Measurements from ENCODE around the gene CORO2A. TPM values are rescaled to one million over a fixed set of nuclear protein-coding genes. Genes with fewer than 3 reads are reported as not detected.

Gene CORO2A
- polyA plus RNA-seq, 1 of the 3 experiments (the other 2 are of a cell fraction) = 2.3 TPM

GRCh38 chr9:98152526-98152925 lies 39.9 kb downstream of the CORO2A start:
- no peaks in the 10 kb centered on the region for H3K9me2 ChIP-seq
- no peaks in the 10 kb centered on the region for H3K27me3 ChIP-seq (ENCODE audit: insufficient read depth)
- TF ChIP-seq POLR2AphosphoS5 (IDR thresholded peaks at IDR 0.05; ENCODE audit: low read depth, low read length) (no peak), ZBTB33 (IDR thresholded peaks at IDR 0.05; ENCODE audit: borderline replicate concordance, low read depth) (no peak), IRF3 (IDR thresholded peaks at IDR 0.05; ENCODE audit: low read depth, low read length) (no peak), RCOR1 (IDR thresholded peaks at IDR 0.05; ENCODE audit: low read length) (no peak), USF2 (IDR thresholded peaks at IDR 0.05; ENCODE audit: borderline replicate concordance, low read depth, low read length) (no peak), RAD21 (IDR thresholded peaks at IDR 0.05; ENCODE audit: low read length) (no peak), MAX (IDR thresholded peaks at IDR 0.05; ENCODE audit: low read depth) (no peak), FOSL2 (IDR thresholded peaks at IDR 0.05; ENCODE audit: borderline replicate concordance, low read depth) (no peak)
- H3K9me3 ChIP-seq = no peaks in the 10 kb centered on the region
- no peak overlapping the region for H3K27ac ChIP-seq (ENCODE audit: low read depth in 2 of 2, low read length in 1 of 2)
- no peak overlapping the region for H3K4me3 ChIP-seq (ENCODE audit: low read depth in 2 of 2, low read length in 1 of 2)
- H3K36me3 ChIP-seq (replicated peaks in 1 of 2; ENCODE audit: control insufficient read depth in 1 of 2, insufficient read depth in 2 of 2, low read length in 1 of 2) = no peaks in the 10 kb centered on the region
- no peaks in the 10 kb centered on the region for H3F3A ChIP-seq (replicated peaks; ENCODE audit: insufficient read depth)
- no peaks in the 10 kb centered on the region for H4K20me1 ChIP-seq (ENCODE audit: insufficient read depth)
- no peak for DNase-seq
- ChIA-PET POLR2A (no interaction called here), CTCF (no interaction called here)
- H3K79me2 ChIP-seq (ENCODE audit: insufficient read depth) = no peaks in the 10 kb centered on the region
- no peak overlapping the region for H2AFZ ChIP-seq (ENCODE audit: low read depth)
- H3K4me1 ChIP-seq (ENCODE audit: control insufficient read depth in 1 of 2, insufficient read depth in 2 of 2, low read depth in 1 of 2, low read length in 1 of 2) = peaks cover 0 to 4% of the 10 kb centered on the region in 2 experiments; a peak in 1 of 4 replicates
- H3K4me2 ChIP-seq = no peak overlapping the region
- no peak overlapping the region for H3K9ac ChIP-seq

GRCh38 chr9:98150721-98151120 lies 41.7 kb downstream of the CORO2A start:
- H3K36me3 ChIP-seq (replicated peaks in 1 of 2; ENCODE audit: control insufficient read depth in 1 of 2, insufficient read depth in 2 of 2, low read length in 1 of 2) = no peaks in the 10 kb centered on the region
- H4K20me1 ChIP-seq (ENCODE audit: insufficient read depth) = no peaks in the 10 kb centered on the region
- CTCF ChIA-PET = no interaction called here
- 78% methylated on average over 3 of the region's 3 CpGs for WGBS (ENCODE audit: low lambda C conversion rate)
- H3K9me3 ChIP-seq = no peaks in the 10 kb centered on the region
- H3K79me2 ChIP-seq (ENCODE audit: insufficient read depth) = no peaks in the 10 kb centered on the region
- POLR2A ChIA-PET = no interaction called here
- H3K4me1 ChIP-seq (ENCODE audit: control insufficient read depth in 1 of 2, insufficient read depth in 2 of 2, low read depth in 1 of 2, low read length in 1 of 2) = peaks cover 0 to 18% of the 10 kb centered on the region in 2 experiments; a peak in 1 of 4 replicates
- no peak overlapping the region for H2AFZ ChIP-seq (ENCODE audit: low read depth)
- no peak overlapping the region for H3K27ac ChIP-seq (ENCODE audit: low read depth in 2 of 2, low read length in 1 of 2)
- H3K27me3 ChIP-seq (ENCODE audit: insufficient read depth) = no peaks in the 10 kb centered on the region
- TF ChIP-seq RCOR1 (IDR thresholded peaks at IDR 0.05; ENCODE audit: low read length) (no peak), TAF1 (IDR thresholded peaks at IDR 0.05; ENCODE audit: borderline replicate concordance, low read depth, low read length) (no peak), IRF3 (IDR thresholded peaks at IDR 0.05; ENCODE audit: low read depth, low read length) (no peak), FOSL2 (IDR thresholded peaks at IDR 0.05; ENCODE audit: borderline replicate concordance, low read depth) (no peak), FOXM1 (IDR thresholded peaks at IDR 0.05; ENCODE audit: low read depth) (no peak), USF2 (IDR thresholded peaks at IDR 0.05; ENCODE audit: borderline replicate concordance, low read depth, low read length) (no peak), YY1 (IDR thresholded peaks at IDR 0.05; ENCODE audit: low read depth) (no peak), MEF2A (IDR thresholded peaks at IDR 0.05; ENCODE audit: borderline replicate concordance, low read depth) (no peak), RFX5 (IDR thresholded peaks at IDR 0.05; ENCODE audit: low read length) (no peak), FOXJ3 (CRISPR knock-in tag; IDR thresholded peaks at IDR 0.05) (no peak), EZH2phosphoT487 (IDR thresholded peaks at IDR 0.05; ENCODE audit: borderline replicate concordance, low read depth) (no peak), CHD2 (IDR thresholded peaks at IDR 0.05; ENCODE audit: low read length, partially characterized antibody) (no peak), GATA2 (CRISPR knock-in tag; IDR thresholded peaks at IDR 0.05) (no peak), EP300 (IDR thresholded peaks at IDR 0.05; ENCODE audit: borderline replicate concordance in 1 of 2, low read depth in 1 of 2, low read length in 1 of 2) (no peak)
- H3K9me2 ChIP-seq = no peaks in the 10 kb centered on the region
- H3K9ac ChIP-seq = no peak overlapping the region
- H3F3A ChIP-seq (replicated peaks; ENCODE audit: insufficient read depth) = no peaks in the 10 kb centered on the region
- no peak overlapping the region for H3K4me3 ChIP-seq (ENCODE audit: low read depth in 2 of 2, low read length in 1 of 2)
- H3K4me2 ChIP-seq = no peak overlapping the region
- DNase-seq = no peak
